Measurements from ENCODE around the gene SLC4A1AP. TPM values are rescaled to one million over a fixed set of nuclear protein-coding genes. Genes with fewer than 3 reads are reported as not detected.
A peak's percentile ranks its signal among the peaks of the same experiment; 100 is the strongest.

The SLC4A1AP gene
- polyA plus RNA-seq, 1 of the 3 experiments (the other 2 are of a cell fraction): 9.4 TPM

DNA sequence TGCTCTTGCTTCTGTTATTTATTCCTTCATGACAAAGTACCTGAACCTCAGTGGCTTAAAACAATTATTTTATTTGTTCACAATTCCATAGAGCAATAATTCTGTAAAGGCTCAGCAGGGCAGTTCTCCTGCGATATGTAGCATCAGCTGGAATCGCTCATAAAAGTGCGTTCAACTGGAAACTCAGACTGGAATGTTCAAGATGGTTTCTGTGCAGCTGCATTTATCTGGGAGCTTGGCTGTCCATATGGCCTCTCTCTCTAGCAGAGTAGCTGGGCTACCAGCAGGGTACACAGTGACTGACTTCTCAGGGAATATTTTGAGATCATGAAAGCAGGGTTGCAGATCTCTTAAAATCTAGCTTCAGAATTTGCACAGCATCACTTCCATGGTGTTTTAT, 48.4 kb upstream of the SLC4A1AP start:
- H3K27ac ChIP-seq (ENCODE audit: low read depth in 2 of 2, low read length in 1 of 2): no peak overlapping the region
- TF ChIP-seq SMC3 (IDR thresholded peaks at IDR 0.05; ENCODE audit: low read depth, low read length) (no peak), EP300 (IDR thresholded peaks at IDR 0.05; ENCODE audit: borderline replicate concordance in 1 of 2, low read depth in 1 of 2, low read length in 1 of 2) (no peak), MEF2A (IDR thresholded peaks at IDR 0.05; ENCODE audit: borderline replicate concordance, low read depth) (no peak), RFX5 (IDR thresholded peaks at IDR 0.05; ENCODE audit: low read length) (no peak), EZH2phosphoT487 (IDR thresholded peaks at IDR 0.05; ENCODE audit: borderline replicate concordance, low read depth) (no peak), FOXJ3 (CRISPR knock-in tag; IDR thresholded peaks at IDR 0.05) (no peak), JUND (IDR thresholded peaks at IDR 0.05) (no peak), YY1 (IDR thresholded peaks at IDR 0.05; ENCODE audit: low read depth) (no peak)
- TF ChIP-seq, protein P1, sequence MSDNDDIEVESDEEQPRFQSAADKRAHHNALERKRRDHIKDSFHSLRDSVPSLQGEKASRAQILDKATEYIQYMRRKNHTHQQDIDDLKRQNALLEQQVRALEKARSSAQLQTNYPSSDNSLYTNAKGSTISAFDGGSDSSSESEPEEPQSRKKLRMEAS (IDR thresholded peaks at IDR 0.05; ENCODE audit: low read depth): no peak
- TF ChIP-seq, protein P2, sequence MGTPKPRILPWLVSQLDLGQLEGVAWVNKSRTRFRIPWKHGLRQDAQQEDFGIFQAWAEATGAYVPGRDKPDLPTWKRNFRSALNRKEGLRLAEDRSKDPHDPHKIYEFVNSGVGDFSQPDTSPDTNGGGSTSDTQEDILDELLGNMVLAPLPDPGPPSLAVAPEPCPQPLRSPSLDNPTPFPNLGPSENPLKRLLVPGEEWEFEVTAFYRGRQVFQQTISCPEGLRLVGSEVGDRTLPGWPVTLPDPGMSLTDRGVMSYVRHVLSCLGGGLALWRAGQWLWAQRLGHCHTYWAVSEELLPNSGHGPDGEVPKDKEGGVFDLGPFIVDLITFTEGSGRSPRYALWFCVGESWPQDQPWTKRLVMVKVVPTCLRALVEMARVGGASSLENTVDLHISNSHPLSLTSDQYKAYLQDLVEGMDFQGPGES (IDR thresholded peaks at IDR 0.05; ENCODE audit: low read depth, low read length): no peak
- ChIA-PET CTCF (no interaction called here), POLR2A (no interaction called here)
- no peak for DNase-seq
- no peak overlapping the region for H3K4me2 ChIP-seq
- peaks cover 34% of the 10 kb centered on the region for H3K79me2 ChIP-seq (ENCODE audit: insufficient read depth)
- no peak overlapping the region for H3K4me3 ChIP-seq (ENCODE audit: low read depth in 2 of 2, low read length in 1 of 2)
- H3K27me3 ChIP-seq (ENCODE audit: insufficient read depth): no peaks in the 10 kb centered on the region
- H3K9ac ChIP-seq: no peak overlapping the region
- peaks cover 77 to 83% of the 10 kb centered on the region in 2 experiments for H3K36me3 ChIP-seq (replicated peaks in 1 of 2; ENCODE audit: control insufficient read depth in 1 of 2, insufficient read depth in 2 of 2, low read length in 1 of 2)
- no peak overlapping the region for H2AFZ ChIP-seq (ENCODE audit: low read depth)
- no peaks in the 10 kb centered on the region for H3K4me1 ChIP-seq (ENCODE audit: control insufficient read depth in 1 of 2, insufficient read depth in 2 of 2, low read depth in 1 of 2, low read length in 1 of 2)
- no peaks in the 10 kb centered on the region for H3K9me3 ChIP-seq
- 97% methylated on average over 3 of the region's 3 CpGs for WGBS (ENCODE audit: low lambda C conversion rate)
- H4K20me1 ChIP-seq (ENCODE audit: insufficient read depth): no peaks in the 10 kb centered on the region
- H3F3A ChIP-seq (replicated peaks; ENCODE audit: insufficient read depth): no peaks in the 10 kb centered on the region
- no peaks in the 10 kb centered on the region for H3K9me2 ChIP-seq

DNA sequence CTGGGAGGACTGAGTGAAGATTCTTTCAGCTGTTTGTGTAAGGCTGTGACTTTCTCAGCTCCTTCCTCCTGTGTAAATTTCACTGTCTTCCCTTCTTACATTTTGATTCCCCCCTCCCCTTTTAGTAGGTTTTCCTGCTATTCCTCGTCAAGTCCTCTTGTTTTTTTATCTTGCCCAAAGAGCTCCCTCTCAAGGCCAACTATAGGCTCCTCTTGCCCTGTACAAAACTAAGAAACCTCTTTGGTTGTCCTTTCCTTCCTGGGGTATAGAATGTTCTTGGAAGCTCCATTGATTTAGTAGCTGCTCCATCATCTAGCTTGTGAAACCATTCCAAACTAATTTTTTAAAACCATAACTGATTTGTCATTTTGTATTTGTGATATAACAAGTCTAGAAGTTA, 42.2 kb upstream of the SLC4A1AP start:
- Histone ChIP-seq H3K4me3 (ENCODE audit: low read depth in 2 of 2, low read length in 1 of 2) (no peak overlapping the region), H3K9me2 (no peaks in the 10 kb centered on the region), H3F3A (replicated peaks; ENCODE audit: insufficient read depth) (peaks cover 37% of the 10 kb centered on the region), H3K9ac (no peak overlapping the region), H3K27ac (ENCODE audit: low read depth in 2 of 2, low read length in 1 of 2) (peak overlapping the region; percentile 80 to 86; a peak in 3 of 4 replicates), H3K27me3 (ENCODE audit: insufficient read depth) (no peaks in the 10 kb centered on the region), H3K4me2 (no peak overlapping the region), H3K79me2 (ENCODE audit: insufficient read depth) (no peaks in the 10 kb centered on the region; the same call in 1 of the 2 replicates), H3K9me3 (no peaks in the 10 kb centered on the region), H3K36me3 (replicated peaks in 1 of 2; ENCODE audit: control insufficient read depth in 1 of 2, insufficient read depth in 2 of 2, low read length in 1 of 2) (peaks cover 75 to 77% of the 10 kb centered on the region in 2 experiments), H4K20me1 (ENCODE audit: insufficient read depth) (no peaks in the 10 kb centered on the region), H3K4me1 (ENCODE audit: control insufficient read depth in 1 of 2, insufficient read depth in 2 of 2, low read depth in 1 of 2, low read length in 1 of 2) (peaks cover 0 to 26% of the 10 kb centered on the region in 2 experiments; a peak in 3 of 4 replicates), H2AFZ (ENCODE audit: low read depth) (no peak overlapping the region)
- 86% methylated on average over 1 of the region's 1 CpG for WGBS (ENCODE audit: low lambda C conversion rate)
- no peak for DNase-seq
- ChIA-PET POLR2A (interaction anchor here (0.7 kb wide), 1 partner anchor 260 kb away, joined by 3 read pairs; no protein-coding TSS in a partner anchor), CTCF (interaction anchor here (0.6 to 1.3 kb wide), 8 partner anchors 15 to 214 kb away, joined by 3 to 4 read pairs (median 3); partner anchors contain the start of gene PPM1G)
- TF ChIP-seq, protein P3, sequence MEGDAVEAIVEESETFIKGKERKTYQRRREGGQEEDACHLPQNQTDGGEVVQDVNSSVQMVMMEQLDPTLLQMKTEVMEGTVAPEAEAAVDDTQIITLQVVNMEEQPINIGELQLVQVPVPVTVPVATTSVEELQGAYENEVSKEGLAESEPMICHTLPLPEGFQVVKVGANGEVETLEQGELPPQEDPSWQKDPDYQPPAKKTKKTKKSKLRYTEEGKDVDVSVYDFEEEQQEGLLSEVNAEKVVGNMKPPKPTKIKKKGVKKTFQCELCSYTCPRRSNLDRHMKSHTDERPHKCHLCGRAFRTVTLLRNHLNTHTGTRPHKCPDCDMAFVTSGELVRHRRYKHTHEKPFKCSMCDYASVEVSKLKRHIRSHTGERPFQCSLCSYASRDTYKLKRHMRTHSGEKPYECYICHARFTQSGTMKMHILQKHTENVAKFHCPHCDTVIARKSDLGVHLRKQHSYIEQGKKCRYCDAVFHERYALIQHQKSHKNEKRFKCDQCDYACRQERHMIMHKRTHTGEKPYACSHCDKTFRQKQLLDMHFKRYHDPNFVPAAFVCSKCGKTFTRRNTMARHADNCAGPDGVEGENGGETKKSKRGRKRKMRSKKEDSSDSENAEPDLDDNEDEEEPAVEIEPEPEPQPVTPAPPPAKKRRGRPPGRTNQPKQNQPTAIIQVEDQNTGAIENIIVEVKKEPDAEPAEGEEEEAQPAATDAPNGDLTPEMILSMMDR (IDR thresholded peaks at IDR 0.05): peak; percentile 31
- TF ChIP-seq RCOR1 (IDR thresholded peaks at IDR 0.05; ENCODE audit: low read length): no peak

Data from SK-N-SH (cell line).